DMS 273 (cell line): Measurements from ENCODE around the gene ADGRV1.
"Not testable (repeated sequence)": the region's sequence is repeated elsewhere in the genome, so short reads cannot be mapped to it uniquely, and the experiment has no call there.

Experiments
- DNase-seq: peaks from one replicate; lab custom pipeline; 2025; ENCODE audit not compliant: unreplicated experiment; lab: John Stamatoyannopoulos, UW

The ADGRV1 gene

DNA sequence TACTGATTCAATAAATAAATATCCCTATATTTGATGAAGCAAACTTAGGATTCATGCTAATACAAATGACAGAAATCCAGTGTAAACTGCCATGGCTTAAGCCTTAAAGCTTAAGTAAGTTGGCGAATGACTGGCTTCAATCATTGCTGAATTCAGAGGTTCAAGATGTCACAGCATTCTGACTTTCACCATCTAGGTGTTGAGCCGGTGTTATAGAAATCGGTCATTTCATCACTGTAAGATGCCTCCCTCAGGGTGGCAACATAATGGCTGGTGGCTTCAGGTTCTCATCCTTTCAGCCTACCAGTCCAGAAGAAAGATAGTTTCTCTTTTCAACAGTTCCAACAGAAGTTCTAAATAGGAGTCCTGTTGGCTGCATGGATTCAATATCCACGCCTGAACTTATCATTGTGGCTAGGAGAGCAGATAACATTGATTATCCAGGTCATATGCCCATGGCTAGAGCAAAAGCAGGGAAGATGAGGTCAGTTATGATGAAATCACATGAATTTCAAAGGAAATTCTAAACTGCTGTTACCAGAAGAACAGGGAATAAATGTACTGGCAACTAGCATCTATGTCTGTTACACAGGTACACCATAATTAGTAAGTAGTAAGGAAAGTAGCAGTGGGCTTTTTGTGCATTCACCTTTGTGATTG lies 460.2 kb downstream of the ADGRV1 start:
- no peak for DNase-seq

DNA sequence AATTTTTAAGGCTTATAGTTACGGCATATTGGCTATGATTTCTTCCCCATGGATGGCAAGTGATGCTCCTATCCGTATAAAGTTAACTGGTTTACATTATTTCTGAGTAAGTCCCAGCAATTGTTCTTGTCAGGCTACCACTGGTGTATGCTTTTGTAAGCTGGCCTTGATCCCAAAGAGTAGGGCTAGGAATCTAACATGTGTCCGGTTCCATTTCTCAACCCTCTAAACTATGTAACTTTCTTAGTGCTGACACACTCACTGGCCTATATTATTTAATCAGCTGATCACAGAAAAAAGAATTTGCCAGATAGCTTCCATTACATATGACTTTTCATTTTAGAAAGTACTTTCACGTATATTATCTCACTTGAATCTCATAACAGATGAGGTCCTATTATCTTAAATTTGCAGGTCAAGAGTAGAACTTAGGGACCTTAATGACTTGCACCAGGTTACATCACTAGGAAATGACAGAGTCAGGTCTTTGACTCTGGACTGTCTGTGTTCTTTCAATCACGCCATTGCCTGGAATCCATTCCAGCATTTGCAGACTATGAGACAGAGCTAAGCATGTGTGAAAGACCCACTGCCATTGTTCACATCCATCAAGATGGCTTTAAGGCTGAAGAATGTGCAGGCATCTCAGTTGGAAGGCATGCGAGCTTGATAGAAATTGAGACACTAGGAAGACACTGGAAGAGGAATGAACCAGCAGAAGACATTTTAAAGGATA lies 461.6 kb downstream of the ADGRV1 start:
- no peak for DNase-seq

DNA sequence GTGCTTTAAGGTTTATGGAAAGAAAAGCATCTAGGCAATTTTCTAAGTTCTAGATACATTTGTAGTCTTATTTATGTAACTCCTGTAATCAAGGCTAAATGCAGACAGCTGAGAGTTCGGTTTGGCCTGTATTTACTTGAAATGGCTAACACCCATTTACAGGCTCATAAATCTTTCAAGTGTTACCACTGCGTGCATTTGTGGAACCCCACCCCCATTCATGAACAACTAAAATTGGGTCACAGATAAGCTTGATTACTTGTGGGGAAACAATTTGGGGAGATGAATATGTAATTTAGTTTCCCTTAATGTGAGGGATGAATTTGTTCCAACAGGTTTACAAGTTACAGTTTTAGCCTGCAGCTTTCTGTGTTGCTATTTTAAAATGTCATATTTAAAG lies 463.9 kb downstream of the ADGRV1 start:
- DNase-seq = no peak

DNA sequence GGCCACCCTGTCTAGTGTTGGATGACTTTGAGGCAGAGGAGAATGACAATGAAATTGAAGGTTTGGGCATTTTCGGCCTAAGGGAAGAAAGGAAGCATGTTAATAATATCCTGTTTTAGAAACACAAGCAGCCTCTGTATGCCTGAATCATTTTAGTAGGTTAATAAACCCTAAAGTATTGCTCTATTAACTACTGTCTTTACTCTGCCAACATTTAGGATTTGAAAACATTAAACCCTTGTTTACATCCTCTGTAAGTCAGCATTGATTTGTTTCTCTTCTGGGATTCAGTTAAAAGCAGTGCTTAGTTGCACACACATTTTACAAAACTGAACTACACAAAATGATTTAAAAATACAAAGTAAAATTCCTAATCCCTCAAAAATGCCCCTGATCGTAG lies 465.6 kb downstream of the ADGRV1 start:
- DNase-seq = no peak

DNA sequence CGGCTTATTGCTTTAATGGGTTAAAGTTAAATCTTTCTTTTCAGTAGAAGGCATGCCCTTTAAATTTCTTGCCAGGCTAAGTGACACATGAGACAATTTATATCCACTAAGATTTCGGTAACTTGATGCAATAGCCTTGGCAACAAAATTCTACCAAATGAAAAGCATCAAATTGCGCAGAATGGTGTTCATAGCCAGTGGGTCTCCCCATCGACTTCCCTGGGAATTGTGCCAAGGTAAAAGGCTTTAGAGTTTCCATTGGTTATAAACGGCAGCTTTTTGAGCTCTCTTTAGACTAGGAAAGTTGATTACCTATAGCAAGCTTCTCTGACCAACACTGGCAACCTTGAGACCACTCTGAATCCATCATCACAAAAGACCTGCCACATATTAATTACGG lies 466.1 kb downstream of the ADGRV1 start:
- peak; percentile 28 for DNase-seq

DNA sequence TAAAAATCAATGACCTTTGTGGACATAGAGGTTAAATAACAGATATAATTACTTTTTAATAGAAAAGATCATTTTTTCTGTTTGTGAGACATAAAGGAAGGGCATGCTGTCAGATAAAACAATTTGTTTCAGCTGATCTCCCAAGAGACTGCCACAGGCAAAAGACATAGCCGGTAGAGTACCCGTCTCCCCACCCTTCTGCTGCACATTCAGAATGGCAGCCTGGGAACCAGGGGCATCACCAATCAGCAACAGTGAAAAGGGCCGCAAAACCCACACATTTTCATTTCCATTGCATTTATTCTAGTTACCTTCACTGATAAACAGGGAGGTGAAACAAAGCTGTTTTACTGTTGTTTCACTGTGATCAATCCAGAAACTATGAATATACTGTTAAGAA lies 466.9 kb downstream of the ADGRV1 start:
- no peak for DNase-seq

DNA sequence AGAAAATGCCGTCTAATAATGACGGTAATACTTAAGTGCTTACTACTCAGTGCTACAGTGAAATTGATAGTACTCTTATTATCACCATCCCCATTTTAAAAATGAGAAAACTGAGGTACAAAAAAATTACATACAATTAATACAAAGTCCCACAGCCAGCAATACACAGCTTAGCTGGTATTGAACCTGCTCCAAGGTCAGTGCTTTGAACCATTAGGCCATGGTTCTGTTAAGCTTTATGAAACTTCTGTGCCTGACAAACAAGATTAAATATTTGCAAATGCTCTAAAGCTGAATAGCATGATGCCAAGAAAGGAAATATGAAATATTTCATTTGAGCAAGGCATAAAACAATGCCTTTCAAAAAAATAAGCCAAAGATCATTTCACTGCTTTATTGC lies 467.4 kb downstream of the ADGRV1 start:
- DNase-seq = no peak

DNA sequence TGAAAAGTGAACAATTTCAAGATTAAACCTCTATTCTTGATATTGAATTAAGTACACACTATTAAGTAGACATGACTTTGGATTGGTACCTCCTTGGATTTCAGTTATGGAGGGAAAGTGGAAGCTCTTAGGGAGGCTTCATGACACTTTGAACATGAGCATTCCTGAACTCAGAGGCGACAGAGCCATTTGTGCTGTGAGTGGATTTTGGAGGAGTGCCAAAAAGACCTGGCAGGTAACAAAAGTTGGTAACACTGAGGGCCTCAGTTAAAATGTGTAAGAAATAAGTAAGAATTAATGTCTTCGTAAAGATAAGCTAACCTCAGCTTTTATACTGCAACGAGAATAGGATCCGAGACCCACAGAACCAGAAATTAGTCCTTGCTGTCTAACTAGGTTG lies 467.9 kb downstream of the ADGRV1 start:
- DNase-seq = no peak

DNA sequence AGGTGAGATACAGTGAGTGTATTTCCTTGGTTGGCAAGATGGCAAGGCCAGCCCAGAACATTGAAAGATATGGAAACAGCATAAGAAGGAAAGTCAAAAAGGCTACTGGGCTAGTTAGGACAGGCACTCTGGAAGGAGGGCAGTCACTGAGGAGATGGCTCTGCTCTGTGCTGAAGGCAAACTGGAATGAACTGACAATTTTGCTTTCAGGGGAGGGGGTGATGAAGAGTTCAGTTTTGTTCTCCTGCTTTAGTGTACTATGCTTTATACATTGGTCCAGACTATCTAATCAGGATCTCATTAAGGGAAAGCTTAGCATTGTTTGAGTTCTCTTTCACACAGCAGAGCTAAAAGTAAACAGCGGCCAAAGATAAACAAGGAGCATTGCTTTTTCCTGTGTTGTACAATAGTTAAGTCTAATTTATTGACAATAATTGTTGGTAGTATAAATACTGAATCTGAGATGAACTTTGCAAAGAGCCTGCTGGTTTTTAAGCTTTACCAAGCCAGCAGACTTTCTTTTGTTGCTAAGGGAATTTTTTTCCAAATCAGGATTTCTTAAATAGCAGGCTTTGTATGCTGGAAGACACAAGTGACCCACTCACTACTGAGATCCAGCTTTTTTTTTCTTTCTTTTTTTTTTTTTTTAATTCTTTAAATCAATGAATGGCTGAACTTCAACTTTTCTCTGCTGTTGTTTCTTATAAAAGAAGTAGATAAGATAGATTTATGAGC lies 469.0 kb downstream of the ADGRV1 start:
- no peak for DNase-seq

DNA sequence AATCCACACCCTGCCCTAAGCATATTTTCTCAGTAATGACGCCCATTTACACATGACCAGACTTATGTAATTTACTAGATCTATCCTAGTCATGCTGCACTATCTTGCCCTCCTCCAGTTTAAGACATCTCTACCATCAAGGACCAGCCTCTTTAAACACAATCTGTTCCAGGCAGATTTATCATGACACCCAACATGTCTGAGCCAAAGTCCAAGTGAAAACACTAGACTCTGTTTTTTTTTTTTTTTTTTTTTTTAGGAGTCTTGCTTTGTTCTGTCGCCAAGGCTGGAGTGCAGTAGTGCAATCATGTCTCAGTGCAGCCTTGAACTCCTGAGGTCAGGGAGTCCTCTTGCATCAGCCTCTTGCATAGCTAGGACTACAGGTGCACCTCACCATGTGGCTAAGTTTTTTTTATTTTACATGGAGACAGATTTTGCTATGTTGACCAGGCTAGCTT lies 469.9 kb downstream of the ADGRV1 start:
- peak; percentile 12 for DNase-seq

DNA sequence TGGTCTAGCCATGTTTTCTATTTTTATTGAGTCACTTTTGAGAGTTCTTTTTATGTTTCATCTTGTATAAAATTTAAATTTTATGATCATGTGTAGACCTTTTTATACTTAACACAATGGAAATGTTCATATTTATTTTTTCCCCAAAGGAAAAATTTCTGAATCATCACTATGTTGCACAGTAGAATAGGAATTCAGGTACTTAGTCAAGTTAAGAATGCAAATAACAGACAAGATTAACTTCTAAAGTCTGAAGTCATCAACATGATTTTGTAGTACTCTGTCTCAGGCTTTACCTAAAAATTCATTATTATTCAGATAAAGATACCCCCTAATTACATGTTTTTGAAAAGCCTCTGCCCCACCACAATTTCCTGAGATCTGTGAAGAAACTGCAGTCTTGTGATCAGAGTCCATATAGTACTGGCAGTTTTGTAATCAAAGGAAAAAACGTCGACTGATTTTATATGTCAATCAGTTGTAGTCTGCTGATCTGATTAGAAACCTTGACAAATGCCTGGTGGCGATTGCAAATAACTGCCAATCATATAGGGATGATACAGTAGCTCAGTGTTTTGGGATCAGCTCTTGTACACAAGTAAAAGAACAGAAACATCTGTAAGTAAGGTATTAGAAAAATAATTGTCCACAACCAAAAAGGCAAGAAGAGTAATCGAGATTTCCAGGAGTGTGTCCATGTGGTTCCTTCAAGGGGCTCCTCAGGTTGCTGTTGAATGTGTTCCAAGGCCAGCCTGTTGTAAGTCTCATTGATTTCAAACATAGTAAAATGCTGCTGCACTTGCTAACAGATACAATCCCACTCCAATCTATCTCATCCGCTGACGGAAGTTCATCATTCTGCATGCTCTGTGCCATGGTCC lies 472.2 kb downstream of the ADGRV1 start:
- DNase-seq = no peak

DNA sequence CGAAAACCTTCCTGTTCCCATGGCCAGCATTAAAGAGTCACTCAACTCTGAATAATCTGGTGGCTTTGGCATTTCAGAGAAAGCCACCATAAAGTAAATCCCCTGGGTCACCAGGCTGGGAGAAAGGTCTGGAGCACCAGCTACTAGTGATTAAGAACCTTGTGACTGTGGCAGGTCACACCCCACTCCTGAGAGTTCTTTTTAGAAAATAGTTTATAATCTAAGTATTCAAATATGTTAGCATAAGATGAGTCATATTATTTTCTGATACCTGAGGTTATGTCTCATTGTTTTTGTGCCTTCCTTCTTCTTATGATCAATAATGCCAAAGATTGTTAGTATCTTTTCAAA lies 472.8 kb downstream of the ADGRV1 start:
- DNase-seq = no peak

DNA sequence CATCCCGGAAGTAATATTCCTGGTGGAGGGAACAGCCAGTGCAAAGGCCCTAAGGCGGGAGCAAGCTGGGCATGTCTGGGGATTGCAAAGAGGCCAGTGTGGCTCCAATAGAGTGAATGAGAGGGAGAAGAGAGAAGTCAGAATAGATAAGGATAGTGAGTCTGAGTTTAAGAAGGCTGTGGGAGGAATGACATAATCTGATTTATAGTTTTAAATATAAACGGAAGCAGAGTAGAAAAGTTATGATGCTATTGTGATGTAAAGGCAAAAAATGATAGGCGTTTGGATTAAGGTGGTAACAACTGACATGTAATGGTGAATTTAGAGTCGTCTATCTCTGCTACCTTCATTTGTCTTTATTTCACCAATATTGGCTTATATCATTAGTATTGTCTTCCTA lies 473.5 kb downstream of the ADGRV1 start:
- DNase-seq = no peak

DNA sequence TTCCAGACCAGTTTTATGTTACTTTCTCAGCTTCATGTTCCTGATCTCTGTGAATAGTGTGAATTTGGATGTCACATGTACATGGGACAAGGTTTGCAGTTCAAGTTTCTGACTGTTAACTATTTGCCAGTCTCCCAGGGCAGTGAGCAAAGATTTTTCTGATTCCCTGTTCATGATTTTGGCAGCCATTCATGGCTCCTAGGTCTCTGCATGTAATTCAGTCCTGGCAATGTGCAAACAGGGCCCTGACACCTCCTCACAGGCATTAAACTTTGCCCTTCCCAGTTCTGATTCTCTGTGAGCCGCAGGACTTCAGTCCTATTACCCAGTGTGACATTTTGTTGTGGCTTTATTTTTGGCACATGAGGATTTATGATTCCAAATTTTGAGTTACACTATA lies 474.8 kb downstream of the ADGRV1 start:
- DNase-seq = peak; percentile 4

DNA sequence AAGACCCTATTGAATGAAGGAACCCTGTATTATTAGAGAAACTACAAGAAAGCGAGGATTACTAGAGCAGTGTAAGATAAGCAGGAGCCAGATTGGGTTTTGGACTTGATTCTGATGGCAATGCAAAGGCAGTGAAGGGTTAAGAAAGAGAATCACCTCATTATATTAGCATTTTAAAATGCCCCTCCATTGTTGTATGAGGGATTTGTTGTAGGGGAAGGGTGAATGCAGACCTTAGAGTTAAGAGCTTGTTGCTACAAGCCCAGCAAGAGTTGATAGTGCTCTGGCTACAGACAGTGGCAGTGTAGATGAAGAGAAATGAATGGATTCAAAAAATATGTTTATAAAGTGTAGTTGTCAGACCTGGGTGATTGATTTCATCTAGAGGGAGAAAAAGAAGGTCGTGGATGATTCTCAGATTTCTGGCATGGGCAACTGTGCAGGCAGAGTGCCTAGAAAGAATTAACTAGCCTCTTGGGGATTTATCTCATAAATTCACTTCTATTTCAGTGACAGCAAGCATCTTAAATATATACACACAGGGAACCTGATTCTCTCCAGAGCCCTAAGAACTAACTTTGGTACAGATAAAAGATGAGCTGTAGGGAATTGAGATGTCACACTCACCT lies 479.7 kb downstream of the ADGRV1 start:
- DNase-seq = peak; percentile 84

DNA sequence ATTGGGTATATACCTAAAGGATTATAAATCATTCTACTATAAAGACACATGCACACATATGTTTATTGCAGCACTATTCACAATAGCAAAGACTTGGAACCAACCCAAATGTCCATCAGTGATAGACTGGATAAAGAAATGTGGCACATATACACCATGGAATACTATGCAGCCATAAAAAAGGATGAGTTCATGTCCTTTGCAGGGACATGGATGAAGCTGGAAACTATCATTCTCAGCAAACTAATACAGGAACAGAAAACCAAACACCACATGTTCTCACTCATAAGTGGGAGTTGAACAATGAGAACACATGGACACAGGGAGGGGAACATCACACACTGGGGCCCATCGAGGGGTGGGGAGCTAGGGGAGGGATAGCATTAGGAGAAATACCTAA lies 482.5 kb downstream of the ADGRV1 start:
- not testable (repeated sequence) for DNase-seq

DNA sequence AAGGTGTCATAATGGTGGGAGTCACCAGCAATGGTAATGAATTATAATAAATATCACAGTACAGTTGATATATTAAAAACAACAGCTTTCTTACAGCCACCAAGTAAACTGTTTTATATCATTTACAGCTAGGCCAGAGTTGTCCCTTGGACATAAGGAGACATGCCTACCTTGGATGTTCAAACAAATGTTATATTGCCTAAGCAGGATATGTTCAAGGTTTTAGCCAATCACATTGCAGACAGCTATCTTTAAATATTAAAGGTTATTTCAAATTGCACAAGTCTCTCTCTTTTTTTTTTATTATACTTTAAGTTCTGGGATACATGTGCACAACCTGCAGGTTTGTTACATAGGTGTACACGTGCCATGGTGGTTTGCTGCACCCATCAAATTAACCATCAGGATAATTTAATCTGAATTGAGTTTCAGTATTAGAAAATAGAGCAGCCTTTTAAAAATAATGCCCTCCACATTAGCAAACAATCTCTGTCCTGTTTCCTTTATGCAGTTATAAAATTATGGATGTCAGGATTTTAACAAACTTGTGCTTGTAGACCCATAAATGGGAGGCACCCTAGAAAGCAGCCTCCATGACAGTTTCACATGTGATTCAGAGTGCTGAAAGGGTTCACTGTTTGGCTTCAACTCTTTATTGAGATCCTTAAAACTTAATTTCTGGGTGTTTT lies 483.8 kb downstream of the ADGRV1 start:
- no peak for DNase-seq

DNA sequence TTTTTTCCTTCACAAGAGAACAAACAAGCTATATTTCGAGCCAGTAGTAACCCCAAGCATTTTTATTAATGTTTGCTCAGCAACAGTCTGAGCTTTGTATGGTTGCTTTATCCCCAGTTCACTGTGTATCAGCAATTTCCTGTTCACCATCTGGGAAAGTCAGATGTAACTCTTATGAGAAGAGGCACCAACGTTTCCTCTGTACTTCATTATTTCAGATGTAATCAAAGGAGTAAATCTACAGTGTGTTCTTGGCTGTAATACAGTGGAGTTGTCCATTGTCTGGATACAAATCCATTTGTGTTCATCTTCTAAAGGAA lies 484.3 kb downstream of the ADGRV1 start:
- peak; percentile 4 for DNase-seq

DNA sequence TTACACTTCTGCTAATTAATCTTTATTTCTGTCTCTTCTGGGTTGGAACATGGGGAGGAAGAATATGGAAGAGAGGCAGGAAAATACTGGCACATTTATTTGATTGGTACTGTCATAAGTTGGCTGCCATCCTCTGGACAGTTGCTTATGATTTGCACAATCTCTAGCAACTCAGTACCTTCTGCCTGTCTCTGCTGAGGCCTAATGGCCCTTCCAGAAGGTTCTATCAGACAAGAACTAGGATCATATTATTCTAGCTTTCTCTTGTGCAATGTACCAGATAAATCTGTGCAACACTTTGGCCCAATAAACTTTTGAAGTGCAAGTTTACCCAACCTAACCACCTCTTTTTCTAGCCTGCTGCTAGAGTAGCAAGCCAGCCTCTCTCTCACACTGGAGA lies 489.5 kb downstream of the ADGRV1 start:
- no peak for DNase-seq

DNA sequence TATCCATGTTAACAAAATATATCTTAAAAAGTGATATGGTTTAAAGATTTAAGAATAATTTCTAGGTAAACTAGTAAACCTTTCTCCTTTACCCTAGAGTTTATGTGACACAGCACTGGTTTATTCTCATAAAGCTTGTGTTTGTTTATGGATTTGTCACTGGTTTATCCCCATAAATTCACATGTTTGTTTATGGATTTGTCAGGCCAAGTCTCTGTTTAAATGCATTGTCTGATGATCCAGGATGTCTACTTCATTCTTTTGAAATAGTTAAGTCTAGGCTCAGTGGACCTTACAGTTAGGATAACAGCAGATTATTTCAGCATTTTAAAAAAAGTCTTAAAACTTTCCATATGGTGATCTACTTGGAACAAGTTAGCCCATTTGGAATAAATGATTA lies 490.5 kb downstream of the ADGRV1 start:
- no peak for DNase-seq
